BE2C (cell line): ENCODE data around the gene CNNM2.

ENCODE experiments used
- DNase-seq: peaks from one replicate; pipeline ENCODE4 v3.0.0-alpha.2; 2020
- H3K27me3 ChIP-seq: fragments of 250-450 bp; sonication (Bioruptor Pico); 2 replicates; pipeline ENCODE4 v1.5.1; 2020; ENCODE audit warnings: mild to moderate bottlenecking
- H3K36me3 ChIP-seq: fragments of 250-450 bp; sonication (Bioruptor Pico); 2 replicates; pipeline ENCODE4 v1.5.1; 2020; ENCODE audit warnings: mild to moderate bottlenecking
- H3K4me1 ChIP-seq: fragments of 250-450 bp; sonication (Bioruptor Pico); 2 replicates; pipeline ENCODE4 v1.5.1; 2020
- H3K4me3 ChIP-seq: 2 replicates; pipeline ENCODE4 v1.5.1; 2011; ENCODE audit warnings: low read depth, low read length
- H3K9me3 ChIP-seq: fragments of 250-450 bp; sonication (Bioruptor Pico); 2 replicates; pipeline ENCODE4 v1.5.1; 2020
- CTCF ChIP-seq: IDR thresholded peaks from 2 replicates; pipeline ENCODE4 v1.5.1; 2012; ENCODE audit warnings: mild to moderate bottlenecking, low read depth, low read length

CNNM2 gene

GRCh38 chr10:103139803-103140202, 221.7 kb downstream of the CNNM2 start:
- Histone ChIP-seq H3K27me3 (no peaks in the 10 kb centered on the region), H3K4me3 (no peak overlapping the region), H3K36me3 (no peaks in the 10 kb centered on the region), H3K9me3 (no peaks in the 10 kb centered on the region; the same call in 1 of the 2 replicates), H3K4me1 (no peaks in the 10 kb centered on the region)
- no peak for TF ChIP-seq CTCF
- DNase-seq = no peak
